Memory B cell (primary cell): ENCODE measurements around the gene ADCY4.

Experiments used
- ATAC-seq: fragments of 150-1000 bp; cut with Tn5 transposase; 2 replicates; pipeline ENCODE4 v1.10.0; 2021; ENCODE audit warnings: low read depth, mild to moderate bottlenecking, moderate library complexity
- DNase-seq, 2 donors: peaks; one replicate each; pipeline ENCODE4 v3.0.0; 2022; ENCODE audit warnings: low spot score in 2 of 2
- H3K27ac Mint-ChIP-seq: one replicate; pipeline ENCODE4 v1.8.0; 2022; ENCODE audit warnings: mild to moderate bottlenecking, moderate library complexity, mixed read lengths
- H3K27me3 Mint-ChIP-seq: one replicate; pipeline ENCODE4 v1.8.0; 2022; ENCODE audit warnings: mixed read lengths
- H3K36me3 Mint-ChIP-seq: one replicate; pipeline ENCODE4 v1.8.0; 2022; ENCODE audit warnings: mild to moderate bottlenecking, mixed read lengths
- H3K4me1 Mint-ChIP-seq: one replicate; pipeline ENCODE4 v1.8.0; 2022; ENCODE audit warnings: mixed read lengths
- H3K4me3 Mint-ChIP-seq: one replicate; pipeline ENCODE4 v1.8.0; 2022; ENCODE audit warnings: mild to moderate bottlenecking, moderate library complexity, mixed read lengths
- H3K9me3 Mint-ChIP-seq: one replicate; pipeline ENCODE4 v1.8.0; 2022; ENCODE audit warnings: mixed read lengths

Gene ADCY4

GRCh38 chr14:24370748-24371147, 35.9 kb upstream of the ADCY4 start:
- Mint-ChIP-seq H3K4me3 (no peak overlapping the region), H3K9me3 (no peaks in the 10 kb centered on the region), H3K36me3 (no peaks in the 10 kb centered on the region), H3K27ac (no peak overlapping the region), H3K4me1 (peaks cover 24% of the 10 kb centered on the region), H3K27me3 (peaks cover 9% of the 10 kb centered on the region)
- ATAC-seq (no peak), DNase-seq (no peak)

- H3K4me1 Mint-ChIP-seq = peaks cover 27% of the 10 kb centered on the region
- H3K27ac Mint-ChIP-seq = no peak overlapping the region
- DNase-seq (no peak), ATAC-seq (no peak)
- no peak overlapping the region for H3K4me3 Mint-ChIP-seq
- H3K9me3 Mint-ChIP-seq = no peaks in the 10 kb centered on the region
- no peaks in the 10 kb centered on the region for H3K36me3 Mint-ChIP-seq
- H3K27me3 Mint-ChIP-seq = peaks cover 6% of the 10 kb centered on the region
These were observed 35.2 kb upstream of the ADCY4 start for GRCh38 chr14:24369907-24370687.

GRCh38 chr14:24369463-24369862, 34.6 kb upstream of the ADCY4 start:
- no peaks in the 10 kb centered on the region for H3K36me3 Mint-ChIP-seq
- peak overlapping the region; percentile 73 for H3K4me3 Mint-ChIP-seq

GRCh38 chr14:24368562-24369252, 33.8 kb upstream of the ADCY4 start:
- Mint-ChIP-seq H3K4me1 (peaks cover 29% of the 10 kb centered on the region), H3K4me3 (peak overlapping the region; percentile 92), H3K27ac (peak overlapping the region; percentile 84), H3K27me3 (peaks cover 8% of the 10 kb centered on the region), H3K9me3 (no peaks in the 10 kb centered on the region), H3K36me3 (no peaks in the 10 kb centered on the region)
- DNase-seq (peak; percentile 21 to 45), ATAC-seq (peak; percentile 6)

More at GRCh38 chr14:24369463-24369862, 34.6 kb upstream of the ADCY4 start:
- no peak for ATAC-seq
- Mint-ChIP-seq H3K27me3 (peaks cover 8% of the 10 kb centered on the region), H3K27ac (peak overlapping the region; percentile 73), H3K4me1 (peaks cover 29% of the 10 kb centered on the region), H3K9me3 (no peaks in the 10 kb centered on the region)
- DNase-seq = no peak

GRCh38 chr14:24368212-24368561, 33.3 kb upstream of the ADCY4 start:
- H3K27ac Mint-ChIP-seq = peak overlapping the region; percentile 84

GRCh38 chr14:24367514-24368211, 32.8 kb upstream of the ADCY4 start, which contains the start of gene NFATC4:
Gene NFATC4, plus strand, starts transcription at chr14:24368184. Its CDS starts 157 bp downstream, at chr14:24368341.
- peak; percentile 13 to 29 for DNase-seq
- ATAC-seq = no peak
- H3K36me3 Mint-ChIP-seq = no peaks in the 10 kb centered on the region
- H3K4me1 Mint-ChIP-seq = peaks cover 29% of the 10 kb centered on the region
- H3K9me3 Mint-ChIP-seq = no peaks in the 10 kb centered on the region
- peak within 1 kb of the TSS; percentile 92 for H3K4me3 Mint-ChIP-seq
- H3K27ac Mint-ChIP-seq = peak within 1 kb of the TSS; percentile 84
- peaks cover 8% of the 10 kb centered on the region for H3K27me3 Mint-ChIP-seq

More at GRCh38 chr14:24368212-24368561, 33.3 kb upstream of the ADCY4 start:
- Mint-ChIP-seq H3K27me3 (peaks cover 8% of the 10 kb centered on the region), H3K9me3 (no peaks in the 10 kb centered on the region), H3K4me3 (peak overlapping the region; percentile 92), H3K36me3 (no peaks in the 10 kb centered on the region), H3K4me1 (peaks cover 29% of the 10 kb centered on the region)
- ATAC-seq (no peak), DNase-seq (no peak)

GRCh38 chr14:24366721-24367513, 32.0 kb upstream of the ADCY4 start:
- Mint-ChIP-seq H3K4me1 (peaks cover 29% of the 10 kb centered on the region), H3K27me3 (peaks cover 11% of the 10 kb centered on the region), H3K9me3 (no peaks in the 10 kb centered on the region), H3K36me3 (no peaks in the 10 kb centered on the region), H3K4me3 (peak overlapping the region; percentile 92), H3K27ac (peak overlapping the region; percentile 84)
- DNase-seq = peak; percentile 89 to 96
- peak; percentile 79 for ATAC-seq

- H3K4me1 Mint-ChIP-seq = peaks cover 29% of the 10 kb centered on the region
- H3K9me3 Mint-ChIP-seq = no peaks in the 10 kb centered on the region
- no peaks in the 10 kb centered on the region for H3K36me3 Mint-ChIP-seq
- DNase-seq (no peak), ATAC-seq (no peak)
- peak overlapping the region; percentile 92 for H3K4me3 Mint-ChIP-seq
- peak overlapping the region; percentile 84 for H3K27ac Mint-ChIP-seq
- H3K27me3 Mint-ChIP-seq = peaks cover 15% of the 10 kb centered on the region
These were observed 31.5 kb upstream of the ADCY4 start for GRCh38 chr14:24366413-24366720.

GRCh38 chr14:24365600-24366412, 30.9 kb upstream of the ADCY4 start:
- peaks cover 29% of the 10 kb centered on the region for H3K4me1 Mint-ChIP-seq
- peak overlapping the region; percentile 84 for H3K27ac Mint-ChIP-seq
- H3K36me3 Mint-ChIP-seq = no peaks in the 10 kb centered on the region
- ATAC-seq (peak; percentile 62), DNase-seq (peak; percentile 74 to 77)
- no peaks in the 10 kb centered on the region for H3K9me3 Mint-ChIP-seq
- H3K27me3 Mint-ChIP-seq = peaks cover 15% of the 10 kb centered on the region
- H3K4me3 Mint-ChIP-seq = peak overlapping the region; percentile 92

- no peaks in the 10 kb centered on the region for H3K36me3 Mint-ChIP-seq
- peaks cover 15% of the 10 kb centered on the region for H3K27me3 Mint-ChIP-seq
- H3K9me3 Mint-ChIP-seq = no peaks in the 10 kb centered on the region
- DNase-seq = no peak
- peaks cover 29% of the 10 kb centered on the region for H3K4me1 Mint-ChIP-seq
- no peak overlapping the region for H3K27ac Mint-ChIP-seq
- H3K4me3 Mint-ChIP-seq = no peak overlapping the region
- no peak for ATAC-seq
These were observed 30.0 kb upstream of the ADCY4 start for GRCh38 chr14:24364841-24365240.

GRCh38 chr14:24363401-24363800, 28.5 kb upstream of the ADCY4 start:
- Mint-ChIP-seq H3K4me3 (no peak overlapping the region), H3K27ac (no peak overlapping the region), H3K9me3 (no peaks in the 10 kb centered on the region), H3K4me1 (peaks cover 26% of the 10 kb centered on the region), H3K27me3 (peaks cover 15% of the 10 kb centered on the region), H3K36me3 (no peaks in the 10 kb centered on the region)
- DNase-seq = no peak
- no peak for ATAC-seq

GRCh38 chr14:24362241-24362960, 27.5 kb upstream of the ADCY4 start:
- no peaks in the 10 kb centered on the region for H3K36me3 Mint-ChIP-seq
- ATAC-seq (no peak), DNase-seq (no peak)
- peaks cover 16% of the 10 kb centered on the region for H3K4me1 Mint-ChIP-seq
- H3K27me3 Mint-ChIP-seq = peaks cover 10% of the 10 kb centered on the region
- H3K4me3 Mint-ChIP-seq = no peak overlapping the region
- H3K9me3 Mint-ChIP-seq = no peaks in the 10 kb centered on the region
- no peak overlapping the region for H3K27ac Mint-ChIP-seq
